Transverse colon (tissue), 4 donors: ENCODE measurements around the gene PRKCQ.

Experiments used
- POLR2A ChIP-seq: fragments of 450-650 bp; IDR thresholded peaks from one replicate; pipeline ENCODE4 v1.6.1; 2016; ENCODE audit warnings: antibody characterized with exemption, mild to moderate bottlenecking, moderate library complexity
- POLR2AphosphoS5 ChIP-seq, 3 donors: sonication (generic); formaldehyde crosslinking; IDR thresholded peaks; one replicate each; pipeline ENCODE4 v1.6.1; 2016; ENCODE audit warnings: antibody characterized with exemption in 3 of 3
- TF ChIP-seq, protein P1 (sequence below), 5 experiments: fragments of 200-600 bp in 3 of 5; fragments of 450-650 bp in 2 of 5; sonication (generic) in 3 of 5; IDR thresholded peaks; 1 replicate in 2 of 5; 2 replicates in 3 of 5; pipeline ENCODE4 v1.5.1; 2016 to 2017; ENCODE audit warnings: antibody characterized with exemption in 5 of 5, inconsistent platforms in 3 of 5, mild to moderate bottlenecking in 2 of 5, moderate library complexity in 1 of 5

DNA sequence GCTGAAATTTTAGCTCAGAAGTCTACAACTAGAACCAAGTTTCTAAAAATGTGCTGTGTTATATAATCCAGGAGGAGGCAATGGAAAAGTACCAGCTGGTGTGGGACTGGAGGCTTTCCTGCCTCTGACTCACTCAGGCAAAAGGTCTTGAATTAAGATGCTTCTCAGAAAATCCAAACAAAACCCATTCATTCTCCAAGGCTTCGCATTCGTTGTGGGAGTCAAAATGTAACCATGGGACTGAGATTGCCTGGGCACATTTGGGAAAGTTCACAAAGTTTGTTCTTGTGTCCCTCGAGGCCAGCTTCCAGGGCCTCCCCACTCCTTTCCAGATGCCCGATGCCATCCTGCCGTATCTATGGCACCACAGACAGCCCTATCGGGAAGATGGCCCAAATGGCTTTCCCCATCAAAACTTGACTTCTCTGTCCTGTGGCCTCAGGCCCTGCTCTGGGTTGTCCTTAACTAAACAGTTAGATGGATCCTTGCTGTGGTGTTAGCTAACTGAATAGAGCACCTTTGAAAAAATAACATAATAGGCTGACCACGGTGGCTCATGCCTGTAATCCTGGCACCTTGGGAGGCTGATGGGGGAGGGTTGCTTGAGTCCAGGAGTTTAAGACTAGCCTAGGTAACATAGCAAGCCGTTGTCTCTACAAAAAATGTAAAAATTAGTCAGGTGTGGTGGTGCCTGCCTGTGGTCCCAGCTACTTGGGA, 196.8 kb downstream of the PRKCQ start:
- TF ChIP-seq, protein P1, sequence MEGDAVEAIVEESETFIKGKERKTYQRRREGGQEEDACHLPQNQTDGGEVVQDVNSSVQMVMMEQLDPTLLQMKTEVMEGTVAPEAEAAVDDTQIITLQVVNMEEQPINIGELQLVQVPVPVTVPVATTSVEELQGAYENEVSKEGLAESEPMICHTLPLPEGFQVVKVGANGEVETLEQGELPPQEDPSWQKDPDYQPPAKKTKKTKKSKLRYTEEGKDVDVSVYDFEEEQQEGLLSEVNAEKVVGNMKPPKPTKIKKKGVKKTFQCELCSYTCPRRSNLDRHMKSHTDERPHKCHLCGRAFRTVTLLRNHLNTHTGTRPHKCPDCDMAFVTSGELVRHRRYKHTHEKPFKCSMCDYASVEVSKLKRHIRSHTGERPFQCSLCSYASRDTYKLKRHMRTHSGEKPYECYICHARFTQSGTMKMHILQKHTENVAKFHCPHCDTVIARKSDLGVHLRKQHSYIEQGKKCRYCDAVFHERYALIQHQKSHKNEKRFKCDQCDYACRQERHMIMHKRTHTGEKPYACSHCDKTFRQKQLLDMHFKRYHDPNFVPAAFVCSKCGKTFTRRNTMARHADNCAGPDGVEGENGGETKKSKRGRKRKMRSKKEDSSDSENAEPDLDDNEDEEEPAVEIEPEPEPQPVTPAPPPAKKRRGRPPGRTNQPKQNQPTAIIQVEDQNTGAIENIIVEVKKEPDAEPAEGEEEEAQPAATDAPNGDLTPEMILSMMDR (IDR thresholded peaks at IDR 0.05): no peak
- TF ChIP-seq POLR2A (no peak), POLR2AphosphoS5 (IDR thresholded peaks at IDR 0.05) (no peak)
